GM12878 (cell line): ENCODE results near the gene ZNF780B. TPM values are rescaled to one million over a fixed set of nuclear protein-coding genes. Genes with fewer than 3 reads are reported as not detected.

Source experiments
- ATAC-seq: fragments of 200-7000 bp; cut with Tn5 transposase; 3 replicates; pipeline ENCODE4 v1.9.1; 2020; ENCODE audit warnings: mild to moderate bottlenecking, moderate library complexity
- BruUV-seq: library from RNA; stranded (reverse); fragments of 400-500 nt; replicated peaks from 2 replicates; lab custom pipeline; 2021; lab: Mats Ljungman, UMichigan
- CTCF ChIA-PET: fragments of 300-600 bp; sonication (Branson Sonifier 250); formaldehyde crosslinking; extraction: SDS; loops from one replicate; lab custom pipeline; 2021; ENCODE audit warnings: inconsistent platforms; lab: Yijun Ruan, JAX
- POLR2A ChIA-PET: fragments of 350-600 bp; formaldehyde crosslinking; extraction: SDS; loops from one replicate; lab custom pipeline; 2021; ENCODE audit warnings: inconsistent platforms; lab: Charles Lee
- RAD21 ChIA-PET: fragments of 300-600 bp; sonication (Branson Sonifier 250); formaldehyde crosslinking; loops from one replicate; lab custom pipeline; 2023; ENCODE audit warnings: antibody characterized with exemption; ENCODE audit not compliant: unreplicated experiment; lab: Charles Lee
- SMC1A ChIA-PET: fragments of 300-600 bp; sonication (Branson Sonifier 250); formaldehyde crosslinking; loops from one replicate; lab custom pipeline; 2023; ENCODE audit not compliant: unreplicated experiment, uncharacterized antibody; lab: Charles Lee
- DNase-seq: peaks from one replicate; pipeline ENCODE4 v3.0.0-alpha.2; 2011; ENCODE audit warnings: low read depth, low spot score
- FAIRE-seq: peaks from 3 replicates; lab custom pipeline; 2011; peaks lifted over from hg19 to GRCh38; lab: Jason Lieb, UNC
- H2AFZ ChIP-seq: 2 replicates; pipeline ENCODE4 v1.6.0; 2011; ENCODE audit warnings: low read depth, low read length, control low read depth; ENCODE audit not compliant: control insufficient read depth
- H3K27ac ChIP-seq: 2 replicates; pipeline ENCODE4 v1.5.1; 2011; ENCODE audit warnings: control low read depth; ENCODE audit not compliant: control insufficient read depth, insufficient read depth
- H3K27me3 ChIP-seq, 2 experiments: replicated peaks in 1 of 2; 2 replicates each; pipeline versions ENCODE4 v1.6.0 to v1.6.1; 2011; ENCODE audit warnings: low read length in 1 of 2; ENCODE audit not compliant: control insufficient read depth in 2 of 2, insufficient read depth in 2 of 2
- H3K36me3 ChIP-seq, 2 experiments: 2 replicates each; pipeline ENCODE4 v1.5.1; 2011; ENCODE audit warnings: low read length in 1 of 2; ENCODE audit not compliant: control insufficient read depth in 2 of 2, insufficient read depth in 2 of 2
- H3K4me1 ChIP-seq: 2 replicates; pipeline ENCODE4 v1.6.1; 2011; ENCODE audit warnings: mild to moderate bottlenecking, low read length, moderate library complexity, mixed read lengths; ENCODE audit not compliant: control insufficient read depth, insufficient read depth
- H3K4me2 ChIP-seq: 2 replicates; pipeline ENCODE4 v1.6.0; 2011; ENCODE audit warnings: control low read depth; ENCODE audit not compliant: control insufficient read depth, insufficient read depth
- H3K4me3 ChIP-seq: fragments of 200-600 bp; sonication (generic); 2 replicates; pipeline ENCODE4 v1.5.1; 2016
- H3K79me2 ChIP-seq: 2 replicates; pipeline ENCODE4 v1.6.0; 2011; ENCODE audit warnings: low read length; ENCODE audit not compliant: control insufficient read depth, insufficient read depth
- H3K9ac ChIP-seq: 2 replicates; pipeline ENCODE4 v1.8.0; 2011; ENCODE audit warnings: low read length, control low read depth, mixed read lengths; ENCODE audit not compliant: control insufficient read depth, insufficient read depth
- H3K9me3 ChIP-seq: replicated peaks from 3 replicates; pipeline ENCODE4 v1.5.1; 2011; ENCODE audit warnings: mild to moderate bottlenecking, low read length; ENCODE audit not compliant: control insufficient read depth, insufficient read depth
- H4K20me1 ChIP-seq: 2 replicates; pipeline ENCODE4 v1.6.0; 2011; ENCODE audit not compliant: control insufficient read depth, insufficient read depth
- EED ChIP-seq: sonication (generic); IDR thresholded peaks from 2 replicates; pipeline ENCODE4 v1.6.1; 2016; ENCODE audit warnings: antibody characterized with exemption, low read depth
- FOXM1 ChIP-seq: IDR thresholded peaks from 2 replicates; pipeline ENCODE4 v1.6.1; 2012; ENCODE audit warnings: low read depth, mild to moderate bottlenecking, inconsistent platforms, low read length, moderate library complexity
- NR2C2 ChIP-seq: IDR thresholded peaks from 2 replicates; pipeline ENCODE4 v1.6.1; 2011; ENCODE audit warnings: borderline replicate concordance, low read depth; ENCODE audit not compliant: control insufficient read depth, insufficient read length
- PAX8 ChIP-seq: fragments of 450-650 bp; IDR thresholded peaks from 2 replicates; pipeline ENCODE4 v1.6.1; 2017; ENCODE audit warnings: mild to moderate bottlenecking, moderate library complexity
- PML ChIP-seq: IDR thresholded peaks from 2 replicates; pipeline ENCODE4 v1.6.1; 2012; ENCODE audit warnings: low read length, inconsistent platforms
- POLR2A ChIP-seq: IDR thresholded peaks from 2 replicates; pipeline ENCODE4 v1.6.1; 2011; ENCODE audit warnings: low read depth, mild to moderate bottlenecking, low read length
- RBBP5 ChIP-seq: fragments of 200-600 bp; sonication (generic); conservative IDR thresholded peaks from 2 replicates; pipeline ENCODE4 v1.6.1; 2016
- STAT3 ChIP-seq: IDR thresholded peaks from 2 replicates; pipeline ENCODE4 v1.6.1; 2011; ENCODE audit warnings: low read depth, low read length, improper control_type of control experiment
- TAF1 ChIP-seq: IDR thresholded peaks from 2 replicates; pipeline ENCODE4 v1.6.1; 2011; ENCODE audit warnings: mild to moderate bottlenecking, low read depth, low read length, borderline replicate concordance
- TCF12 ChIP-seq: IDR thresholded peaks from 2 replicates; pipeline ENCODE4 v1.6.1; 2011; ENCODE audit warnings: low read depth, mild to moderate bottlenecking, low read length
- WRNIP1 ChIP-seq: IDR thresholded peaks from 2 replicates; pipeline ENCODE4 v1.6.1; 2011; ENCODE audit warnings: low read depth, low read length, improper control_type of control experiment, borderline replicate concordance
- ZBED1 ChIP-seq: IDR thresholded peaks from 2 replicates; pipeline ENCODE4 v1.6.1; 2016; ENCODE audit warnings: borderline replicate concordance
- WGBS: methylation state at CpG from one replicate; pipeline ENCODE4 v1.1.6; 2016; ENCODE audit warnings: low lambda C conversion rate; ENCODE audit not compliant: insufficient replicate concordance, insufficient coverage; ENCODE audit errors: missing lambda C conversion rate; 5-methylcytosine and 5-hydroxymethylcytosine counted together
- in situ Hi-C: fragments of 300-500 bp; cut with MboI; formaldehyde crosslinking; loops from 9 replicates; pipeline ENCODE4 v1.14.3; 2018; ENCODE audit warnings: mixed read lengths
- intact Hi-C: fragments of 100-400 bp; cut with micrococcal nuclease; formaldehyde crosslinking; loops from one replicate; pipeline ENCODE4 v1.14.2; 2022; ENCODE audit not compliant: unreplicated experiment
- polyA plus RNA-seq, 11 experiments: library from polyadenylated mRNA; depleted of rRNA in 4 of 11; unstranded in 6 of 11; stranded (reverse) in 5 of 11; fragments of >200 nt; fragmentation: Nextera tagmentation in 4 of 11; fragmentation: Illumina TruSeq in 1 of 11; extraction: Ambion mirVana in 4 of 11; extraction: Trizol in 1 of 11; gene quantifications; 1 replicate in 1 of 11; 2 replicates in 10 of 11; pipeline versions ENCODE4 v1.2.1 to v1.2.3, GENCODE V29; 2011 to 2016; ENCODE audit warnings: inconsistent platforms in 2 of 11, missing spikeins in 2 of 11, low read depth in 1 of 11
- total RNA-seq, 4 experiments: library from RNA; depleted of rRNA in 3 of 4; stranded (reverse); fragments of >200 nt in 3 of 4; fragmentation: Illumina TruSeq in 1 of 4; extraction: Trizol in 1 of 4; gene quantifications; 2 replicates each; pipeline versions ENCODE4 v1.2.1 to v1.2.3, GENCODE V29; 2013 to 2021
- TF ChIP-seq, protein P1 (sequence below): fragments of 450-650 bp; IDR thresholded peaks from 2 replicates; pipeline ENCODE4 v1.6.1; 2016; ENCODE audit warnings: mild to moderate bottlenecking
- TF ChIP-seq, protein P2 (sequence below): fragments of 450-650 bp; formaldehyde crosslinking; IDR thresholded peaks from 2 replicates; pipeline ENCODE4 v1.4.0; 2020; ENCODE audit warnings: mild to moderate bottlenecking, moderate library complexity
- TF ChIP-seq, protein P3 (sequence below): fragments of 450-650 bp; IDR thresholded peaks from 2 replicates; pipeline ENCODE4 v1.6.1; 2018; ENCODE audit warnings: mild to moderate bottlenecking, low read depth, moderate library complexity; ENCODE audit not compliant: partially characterized antibody

Gene ZNF780B
- total and polyA plus RNA-seq, 10 of the 15 experiments (the other 5 are each of a cell fraction or from before 2014, with no cell fraction given) = 7.3 to 24.0 (median 12.3) TPM

DNA sequence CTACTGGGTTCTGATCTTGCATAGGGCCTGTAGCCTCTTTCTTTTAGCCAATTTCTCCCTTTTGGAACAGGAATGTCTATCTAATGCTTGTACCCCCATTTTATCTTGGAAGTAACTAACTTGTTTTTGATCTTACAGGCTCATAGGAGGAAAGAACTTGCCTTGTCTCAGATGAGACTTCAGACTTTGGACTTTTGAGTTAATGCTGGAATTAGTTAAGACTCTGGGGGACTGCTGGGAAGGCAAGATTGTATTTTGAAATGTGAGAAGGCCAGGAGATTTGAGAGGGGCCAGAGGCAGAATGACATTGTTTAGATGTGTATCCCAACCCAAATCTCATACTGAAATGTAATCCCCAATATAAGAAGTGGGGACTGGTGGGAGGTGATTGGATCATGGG lies 61.7 kb downstream of the ZNF780B start (continued):
- TF ChIP-seq, protein P1, sequence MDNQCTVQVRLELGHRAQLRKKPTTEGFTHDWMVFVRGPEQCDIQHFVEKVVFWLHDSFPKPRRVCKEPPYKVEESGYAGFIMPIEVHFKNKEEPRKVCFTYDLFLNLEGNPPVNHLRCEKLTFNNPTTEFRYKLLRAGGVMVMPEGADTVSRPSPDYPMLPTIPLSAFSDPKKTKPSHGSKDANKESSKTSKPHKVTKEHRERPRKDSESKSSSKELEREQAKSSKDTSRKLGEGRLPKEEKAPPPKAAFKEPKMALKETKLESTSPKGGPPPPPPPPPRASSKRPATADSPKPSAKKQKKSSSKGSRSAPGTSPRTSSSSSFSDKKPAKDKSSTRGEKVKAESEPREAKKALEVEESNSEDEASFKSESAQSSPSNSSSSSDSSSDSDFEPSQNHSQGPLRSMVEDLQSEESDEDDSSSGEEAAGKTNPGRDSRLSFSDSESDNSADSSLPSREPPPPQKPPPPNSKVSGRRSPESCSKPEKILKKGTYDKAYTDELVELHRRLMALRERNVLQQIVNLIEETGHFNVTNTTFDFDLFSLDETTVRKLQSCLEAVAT = no peak
- TF ChIP-seq, protein P2, sequence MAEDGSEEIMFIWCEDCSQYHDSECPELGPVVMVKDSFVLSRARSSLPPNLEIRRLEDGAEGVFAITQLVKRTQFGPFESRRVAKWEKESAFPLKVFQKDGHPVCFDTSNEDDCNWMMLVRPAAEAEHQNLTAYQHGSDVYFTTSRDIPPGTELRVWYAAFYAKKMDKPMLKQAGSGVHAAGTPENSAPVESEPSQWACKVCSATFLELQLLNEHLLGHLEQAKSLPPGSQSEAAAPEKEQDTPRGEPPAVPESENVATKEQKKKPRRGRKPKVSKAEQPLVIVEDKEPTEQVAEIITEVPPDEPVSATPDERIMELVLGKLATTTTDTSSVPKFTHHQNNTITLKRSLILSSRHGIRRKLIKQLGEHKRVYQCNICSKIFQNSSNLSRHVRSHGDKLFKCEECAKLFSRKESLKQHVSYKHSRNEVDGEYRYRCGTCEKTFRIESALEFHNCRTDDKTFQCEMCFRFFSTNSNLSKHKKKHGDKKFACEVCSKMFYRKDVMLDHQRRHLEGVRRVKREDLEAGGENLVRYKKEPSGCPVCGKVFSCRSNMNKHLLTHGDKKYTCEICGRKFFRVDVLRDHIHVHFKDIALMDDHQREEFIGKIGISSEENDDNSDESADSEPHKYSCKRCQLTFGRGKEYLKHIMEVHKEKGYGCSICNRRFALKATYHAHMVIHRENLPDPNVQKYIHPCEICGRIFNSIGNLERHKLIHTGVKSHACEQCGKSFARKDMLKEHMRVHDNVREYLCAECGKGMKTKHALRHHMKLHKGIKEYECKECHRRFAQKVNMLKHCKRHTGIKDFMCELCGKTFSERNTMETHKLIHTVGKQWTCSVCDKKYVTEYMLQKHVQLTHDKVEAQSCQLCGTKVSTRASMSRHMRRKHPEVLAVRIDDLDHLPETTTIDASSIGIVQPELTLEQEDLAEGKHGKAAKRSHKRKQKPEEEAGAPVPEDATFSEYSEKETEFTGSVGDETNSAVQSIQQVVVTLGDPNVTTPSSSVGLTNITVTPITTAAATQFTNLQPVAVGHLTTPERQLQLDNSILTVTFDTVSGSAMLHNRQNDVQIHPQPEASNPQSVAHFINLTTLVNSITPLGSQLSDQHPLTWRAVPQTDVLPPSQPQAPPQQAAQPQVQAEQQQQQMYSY = no peak
- TF ChIP-seq TAF1 = no peak
- no peak for TF ChIP-seq POLR2A
- TF ChIP-seq RBBP5 = no peak
- no peak for TF ChIP-seq STAT3
- TF ChIP-seq FOXM1 = no peak
- no peak for TF ChIP-seq ZBED1
- TF ChIP-seq, all 136 proteins: peak for 0

DNA sequence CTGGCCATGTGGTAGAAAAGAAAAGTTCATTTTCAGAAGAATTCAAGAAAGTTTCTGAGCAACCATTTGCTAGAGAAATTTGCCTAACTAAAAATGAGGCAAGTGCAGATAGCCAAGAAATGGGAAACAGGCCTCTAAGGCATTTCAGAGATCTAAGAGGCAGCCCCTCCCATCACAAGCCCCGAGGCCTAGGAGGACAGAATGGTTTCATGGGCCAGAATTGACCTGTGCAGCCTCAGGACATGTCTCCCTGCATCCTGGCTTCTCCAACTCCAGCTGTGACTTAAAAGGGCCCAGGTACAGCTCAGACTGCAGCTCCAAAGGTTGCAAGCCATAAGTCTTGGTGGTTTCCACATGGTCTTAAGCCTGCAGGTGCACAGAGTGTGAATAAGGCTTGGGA lies 62.4 kb downstream of the ZNF780B start:
- RAD21 ChIA-PET = no interaction called here
- CTCF ChIA-PET = interaction anchor here (0.8 kb wide), 1 partner anchor 23 kb away, joined by 3 read pairs; no protein-coding TSS in a partner anchor
- H3K9ac ChIP-seq = no peak overlapping the region
- TF ChIP-seq TCF12 (no peak), NR2C2 (no peak), EED (no peak), PML (no peak), PAX8 (no peak), WRNIP1 (no peak)
- TF ChIP-seq, protein P3, sequence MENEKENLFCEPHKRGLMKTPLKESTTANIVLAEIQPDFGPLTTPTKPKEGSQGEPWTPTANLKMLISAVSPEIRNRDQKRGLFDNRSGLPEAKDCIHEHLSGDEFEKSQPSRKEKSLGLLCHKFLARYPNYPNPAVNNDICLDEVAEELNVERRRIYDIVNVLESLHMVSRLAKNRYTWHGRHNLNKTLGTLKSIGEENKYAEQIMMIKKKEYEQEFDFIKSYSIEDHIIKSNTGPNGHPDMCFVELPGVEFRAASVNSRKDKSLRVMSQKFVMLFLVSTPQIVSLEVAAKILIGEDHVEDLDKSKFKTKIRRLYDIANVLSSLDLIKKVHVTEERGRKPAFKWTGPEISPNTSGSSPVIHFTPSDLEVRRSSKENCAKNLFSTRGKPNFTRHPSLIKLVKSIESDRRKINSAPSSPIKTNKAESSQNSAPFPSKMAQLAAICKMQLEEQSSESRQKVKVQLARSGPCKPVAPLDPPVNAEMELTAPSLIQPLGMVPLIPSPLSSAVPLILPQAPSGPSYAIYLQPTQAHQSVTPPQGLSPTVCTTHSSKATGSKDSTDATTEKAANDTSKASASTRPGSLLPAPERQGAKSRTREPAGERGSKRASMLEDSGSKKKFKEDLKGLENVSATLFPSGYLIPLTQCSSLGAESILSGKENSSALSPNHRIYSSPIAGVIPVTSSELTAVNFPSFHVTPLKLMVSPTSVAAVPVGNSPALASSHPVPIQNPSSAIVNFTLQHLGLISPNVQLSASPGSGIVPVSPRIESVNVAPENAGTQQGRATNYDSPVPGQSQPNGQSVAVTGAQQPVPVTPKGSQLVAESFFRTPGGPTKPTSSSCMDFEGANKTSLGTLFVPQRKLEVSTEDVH = no peak

More for the DNA sequence above, 62.4 kb downstream of the ZNF780B start:
- Histone ChIP-seq H3K36me3 (no peaks in the 10 kb centered on the region), H3K4me2 (no peak overlapping the region), H3K27me3 (no peaks in the 10 kb centered on the region), H4K20me1 (no peaks in the 10 kb centered on the region), H3K27ac (no peak overlapping the region), H3K9me3 (peaks cover 8% of the 10 kb centered on the region; the same call in 2 of the 3 replicates), H3K4me1 (peaks cover 4% of the 10 kb centered on the region; the same call in 1 of the 2 replicates), H3K79me2 (peaks cover 16% of the 10 kb centered on the region), H2AFZ (no peak overlapping the region), H3K4me3 (no peak overlapping the region)
- intact Hi-C loops = no loop called here
- 100% methylated on average over 1 of the region's 1 CpG for WGBS
- ATAC-seq (no peak), DNase-seq (no peak), FAIRE-seq (no peak)
- ChIA-PET SMC1A (no interaction called here), POLR2A (interaction anchor here (0.5 kb wide), 1 partner anchor 20 kb away, joined by 4 read pairs; no protein-coding TSS in a partner anchor)
- BruUV-seq = no TSS peak
- in situ Hi-C loops = no loop called here
